HepG2 (cell line): ENCODE data around the gene PRR35. TPM values are rescaled to one million over a fixed set of nuclear protein-coding genes. Genes with fewer than 3 reads are reported as not detected.

Experiments used
- FLYWCH1 ChIP-seq: sonication (generic); formaldehyde crosslinking; IDR thresholded peaks from 2 replicates; pipeline ENCODE4 v1.8.1; 2023; ENCODE audit warnings: mild to moderate bottlenecking, missing genetic modification reagents
- HMG20A ChIP-seq: IDR thresholded peaks from 2 replicates; pipeline ENCODE4 v1.6.1; 2016; ENCODE audit warnings: borderline replicate concordance
- IRX3 ChIP-seq: sonication (generic); formaldehyde crosslinking; IDR thresholded peaks from 2 replicates; pipeline ENCODE4 v1.8.1; 2023; ENCODE audit warnings: mild to moderate bottlenecking, low read depth, missing genetic modification reagents, borderline replicate concordance
- KAT7 ChIP-seq: IDR thresholded peaks from 2 replicates; pipeline ENCODE4 v1.6.1; 2018; ENCODE audit warnings: borderline replicate concordance, missing compliant biosample characterization
- SIX4 ChIP-seq: sonication (generic); formaldehyde crosslinking; IDR thresholded peaks from 2 replicates; pipeline ENCODE4 v1.4.0; 2020; ENCODE audit warnings: missing genetic modification reagents
- SOX6 ChIP-seq, 2 experiments: fragments of 450-650 bp in 1 of 2; sonication (generic) in 1 of 2; formaldehyde crosslinking in 1 of 2; IDR thresholded peaks; 2 replicates each; pipeline versions ENCODE4 v1.4.0 to v1.6.1; 2017 to 2020; ENCODE audit warnings: antibody characterized with exemption in 1 of 2, mild to moderate bottlenecking in 1 of 2, missing genetic modification reagents in 1 of 2
- ZC3H4 ChIP-seq: sonication (generic); formaldehyde crosslinking; IDR thresholded peaks from 2 replicates; pipeline ENCODE4 v1.4.0; 2020; ENCODE audit warnings: missing genetic modification reagents, borderline replicate concordance
- ZFP37 ChIP-seq: sonication (generic); formaldehyde crosslinking; IDR thresholded peaks from 2 replicates; pipeline ENCODE4 v1.4.0; 2020; ENCODE audit warnings: missing genetic modification reagents, borderline replicate concordance
- ZNF350 ChIP-seq: sonication (generic); formaldehyde crosslinking; IDR thresholded peaks from 2 replicates; pipeline ENCODE4 v1.4.0; 2020; ENCODE audit warnings: mild to moderate bottlenecking, low read depth, missing genetic modification reagents, borderline replicate concordance
- ZNF430 ChIP-seq: sonication (generic); formaldehyde crosslinking; IDR thresholded peaks from 2 replicates; pipeline ENCODE4 v1.9.0; 2021; ENCODE audit warnings: mild to moderate bottlenecking, missing genetic modification reagents
- ZNF598 ChIP-seq: sonication (generic); formaldehyde crosslinking; IDR thresholded peaks from 2 replicates; pipeline ENCODE4 v1.5.1; 2020; ENCODE audit warnings: mild to moderate bottlenecking, missing genetic modification reagents, borderline replicate concordance
- ZNF614 ChIP-seq: IDR thresholded peaks from 2 replicates; pipeline ENCODE4 v1.6.1; 2018; ENCODE audit warnings: missing biosample characterization, missing genetic modification reagents, inconsistent platforms, borderline replicate concordance
- ZNF724P ChIP-seq: sonication (generic); formaldehyde crosslinking; IDR thresholded peaks from 2 replicates; pipeline ENCODE4 v1.8.0; 2022; ENCODE audit warnings: missing genetic modification reagents, borderline replicate concordance
- ZNF773 ChIP-seq: sonication (generic); formaldehyde crosslinking; IDR thresholded peaks from 2 replicates; pipeline ENCODE4 v1.4.0; 2020; ENCODE audit warnings: missing genetic modification reagents, borderline replicate concordance
- ZNF839 ChIP-seq: sonication (generic); formaldehyde crosslinking; IDR thresholded peaks from 2 replicates; pipeline ENCODE4 v1.4.0; 2020; ENCODE audit warnings: missing genetic modification reagents, mild to moderate bottlenecking, borderline replicate concordance
- ZSCAN12 ChIP-seq: sonication (generic); formaldehyde crosslinking; IDR thresholded peaks from 2 replicates; pipeline ENCODE4 v1.9.0; 2021; ENCODE audit warnings: mild to moderate bottlenecking, missing genetic modification reagents
- polyA plus RNA-seq, 8 experiments: library from polyadenylated mRNA; depleted of rRNA in 3 of 8; stranded (reverse) in 7 of 8; unstranded in 1 of 8; fragments of >200 nt; fragmentation: Illumina TruSeq in 4 of 8; extraction: Trizol in 4 of 8; gene quantifications; 2 replicates each; pipeline versions ENCODE4 v1.2.1 to v1.2.3, GENCODE V29; 2011 to 2016; ENCODE audit warnings: low read depth in 4 of 8, missing spikeins in 1 of 8, mixed read lengths in 1 of 8; ENCODE audit not compliant: insufficient read depth in 1 of 8
- total RNA-seq, 5 experiments: library from RNA; depleted of rRNA; stranded (reverse); fragments of >200 nt; fragmentation: Illumina TruSeq; extraction: Trizol; gene quantifications; 2 replicates each; pipeline ENCODE4 v1.2.3, GENCODE V29; 2016; ENCODE audit warnings: low read depth in 1 of 5
- TF ChIP-seq, protein P1 (sequence below): sonication (generic); formaldehyde crosslinking; IDR thresholded peaks from 2 replicates; pipeline ENCODE4 v1.4.0; 2020; ENCODE audit warnings: missing genetic modification reagents, mild to moderate bottlenecking, borderline replicate concordance
- TF ChIP-seq, protein P2 (sequence below): sonication (generic); formaldehyde crosslinking; IDR thresholded peaks from 2 replicates; pipeline ENCODE4 v1.4.0; 2020; ENCODE audit warnings: low read depth, mild to moderate bottlenecking, missing genetic modification reagents
- TF ChIP-seq, protein P3 (sequence below): IDR thresholded peaks from 2 replicates; pipeline ENCODE4 v1.6.1; 2016
- TF ChIP-seq, protein P4 (sequence below): sonication (generic); formaldehyde crosslinking; IDR thresholded peaks from 2 replicates; pipeline ENCODE4 v1.5.1; 2020; ENCODE audit warnings: missing genetic modification reagents, mild to moderate bottlenecking, borderline replicate concordance
- TF ChIP-seq, protein P5 (sequence below): IDR thresholded peaks from 2 replicates; pipeline ENCODE4 v1.6.1; 2016

PRR35 gene
- total and polyA plus RNA-seq, 2 of the 13 experiments (the other 11 are each of a cell fraction or from before 2014, with no cell fraction given), result 0.07 to 0.16 TPM

DNA sequence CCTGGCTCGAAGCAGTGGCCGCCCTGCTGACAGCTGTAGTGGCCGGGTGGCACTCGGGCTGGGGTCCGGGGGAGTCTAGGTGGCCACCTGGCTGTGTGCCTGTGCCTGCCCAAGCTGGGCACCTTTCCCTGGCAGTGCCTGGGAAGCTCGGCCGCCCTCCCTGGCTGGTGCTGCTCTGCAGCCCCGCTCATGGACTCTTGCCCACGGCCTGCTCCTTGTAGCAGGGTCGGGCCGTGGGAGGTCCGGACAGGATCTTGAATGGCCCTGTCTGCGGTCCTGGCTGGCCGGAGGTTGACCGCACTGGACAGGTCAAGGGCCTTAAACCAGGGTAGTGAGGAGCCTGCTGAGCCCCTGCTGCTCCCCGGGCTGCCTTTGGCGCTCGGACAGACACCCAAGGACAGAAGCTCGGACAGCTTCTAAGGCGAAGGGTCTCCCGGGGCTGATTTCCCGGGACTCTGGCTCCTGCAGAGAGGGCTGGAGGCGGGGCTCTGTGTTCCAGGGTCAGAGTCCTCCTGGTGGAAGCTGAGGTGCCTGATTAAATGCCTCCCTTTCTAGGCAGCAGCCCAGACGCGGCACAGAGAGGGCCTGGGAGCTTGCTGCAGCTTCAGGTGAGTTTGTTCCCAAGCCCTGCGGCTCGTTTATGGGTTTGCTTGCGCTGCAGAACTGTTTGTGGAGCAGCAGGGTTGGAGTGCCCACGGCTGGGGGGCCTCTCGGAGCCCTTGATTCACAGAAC lies 26.6 kb upstream of the PRR35 start (continued):
- no peak for TF ChIP-seq ZNF724P (CRISPR knock-in tag)
- no peak for TF ChIP-seq ZC3H4 (CRISPR knock-in tag)
- TF ChIP-seq ZSCAN12, result no peak
- TF ChIP-seq ZNF839 (CRISPR knock-in tag), result 0 out of 2 replicates have a peak, but pooled peaks have one; percentile 21
- TF ChIP-seq, protein P1, sequence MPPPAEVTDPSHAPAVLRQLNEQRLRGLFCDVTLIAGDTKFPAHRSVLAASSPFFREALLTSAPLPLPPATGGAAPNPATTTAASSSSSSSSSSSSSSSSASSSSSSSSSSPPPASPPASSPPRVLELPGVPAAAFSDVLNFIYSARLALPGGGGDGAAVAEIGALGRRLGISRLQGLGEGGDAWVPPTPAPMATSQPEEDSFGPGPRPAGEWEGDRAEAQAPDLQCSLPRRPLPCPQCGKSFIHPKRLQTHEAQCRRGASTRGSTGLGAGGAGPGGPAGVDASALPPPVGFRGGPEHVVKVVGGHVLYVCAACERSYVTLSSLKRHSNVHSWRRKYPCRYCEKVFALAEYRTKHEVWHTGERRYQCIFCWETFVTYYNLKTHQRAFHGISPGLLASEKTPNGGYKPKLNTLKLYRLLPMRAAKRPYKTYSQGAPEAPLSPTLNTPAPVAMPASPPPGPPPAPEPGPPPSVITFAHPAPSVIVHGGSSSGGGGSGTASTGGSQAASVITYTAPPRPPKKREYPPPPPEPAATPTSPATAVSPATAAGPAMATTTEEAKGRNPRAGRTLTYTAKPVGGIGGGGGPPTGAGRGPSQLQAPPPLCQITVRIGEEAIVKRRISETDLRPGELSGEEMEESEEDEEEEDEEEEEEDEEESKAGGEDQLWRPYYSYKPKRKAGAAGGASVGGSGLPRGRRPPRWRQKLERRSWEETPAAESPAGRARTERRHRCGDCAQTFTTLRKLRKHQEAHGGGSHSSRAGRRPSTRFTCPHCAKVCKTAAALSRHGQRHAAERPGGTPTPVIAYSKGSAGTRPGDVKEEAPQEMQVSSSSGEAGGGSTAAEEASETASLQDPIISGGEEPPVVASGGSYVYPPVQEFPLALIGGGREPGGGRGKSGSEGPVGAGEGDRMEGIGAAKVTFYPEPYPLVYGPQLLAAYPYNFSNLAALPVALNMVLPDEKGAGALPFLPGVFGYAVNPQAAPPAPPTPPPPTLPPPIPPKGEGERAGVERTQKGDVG (CRISPR knock-in tag), result no peak
- 0 out of 2 replicates have a peak, but pooled peaks have one; percentile 64 for TF ChIP-seq ZNF598 (CRISPR knock-in tag)
- TF ChIP-seq, protein P2, sequence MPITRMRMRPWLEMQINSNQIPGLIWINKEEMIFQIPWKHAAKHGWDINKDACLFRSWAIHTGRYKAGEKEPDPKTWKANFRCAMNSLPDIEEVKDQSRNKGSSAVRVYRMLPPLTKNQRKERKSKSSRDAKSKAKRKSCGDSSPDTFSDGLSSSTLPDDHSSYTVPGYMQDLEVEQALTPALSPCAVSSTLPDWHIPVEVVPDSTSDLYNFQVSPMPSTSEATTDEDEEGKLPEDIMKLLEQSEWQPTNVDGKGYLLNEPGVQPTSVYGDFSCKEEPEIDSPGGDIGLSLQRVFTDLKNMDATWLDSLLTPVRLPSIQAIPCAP (CRISPR knock-in tag), result no peak
- TF ChIP-seq ZNF614, result no peak
- TF ChIP-seq IRX3 (CRISPR knock-in tag), result no peak
- TF ChIP-seq, protein P3, sequence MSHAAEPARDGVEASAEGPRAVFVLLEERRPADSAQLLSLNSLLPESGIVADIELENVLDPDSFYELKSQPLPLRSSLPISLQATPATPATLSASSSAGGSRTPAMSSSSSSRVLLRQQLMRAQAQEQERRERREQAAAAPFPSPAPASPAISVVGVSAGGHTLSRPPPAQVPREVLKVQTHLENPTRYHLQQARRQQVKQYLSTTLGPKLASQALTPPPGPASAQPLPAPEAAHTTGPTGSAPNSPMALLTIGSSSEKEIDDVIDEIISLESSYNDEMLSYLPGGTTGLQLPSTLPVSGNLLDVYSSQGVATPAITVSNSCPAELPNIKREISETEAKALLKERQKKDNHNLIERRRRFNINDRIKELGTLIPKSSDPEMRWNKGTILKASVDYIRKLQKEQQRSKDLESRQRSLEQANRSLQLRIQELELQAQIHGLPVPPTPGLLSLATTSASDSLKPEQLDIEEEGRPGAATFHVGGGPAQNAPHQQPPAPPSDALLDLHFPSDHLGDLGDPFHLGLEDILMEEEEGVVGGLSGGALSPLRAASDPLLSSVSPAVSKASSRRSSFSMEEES (CRISPR knock-in tag), result no peak
- no peak for TF ChIP-seq SOX6 (IDR thresholded peaks at IDR 0.05)
- no peak for TF ChIP-seq SOX6 (CRISPR knock-in tag; IDR thresholded peaks at IDR 0.05)
- TF ChIP-seq, protein P4, sequence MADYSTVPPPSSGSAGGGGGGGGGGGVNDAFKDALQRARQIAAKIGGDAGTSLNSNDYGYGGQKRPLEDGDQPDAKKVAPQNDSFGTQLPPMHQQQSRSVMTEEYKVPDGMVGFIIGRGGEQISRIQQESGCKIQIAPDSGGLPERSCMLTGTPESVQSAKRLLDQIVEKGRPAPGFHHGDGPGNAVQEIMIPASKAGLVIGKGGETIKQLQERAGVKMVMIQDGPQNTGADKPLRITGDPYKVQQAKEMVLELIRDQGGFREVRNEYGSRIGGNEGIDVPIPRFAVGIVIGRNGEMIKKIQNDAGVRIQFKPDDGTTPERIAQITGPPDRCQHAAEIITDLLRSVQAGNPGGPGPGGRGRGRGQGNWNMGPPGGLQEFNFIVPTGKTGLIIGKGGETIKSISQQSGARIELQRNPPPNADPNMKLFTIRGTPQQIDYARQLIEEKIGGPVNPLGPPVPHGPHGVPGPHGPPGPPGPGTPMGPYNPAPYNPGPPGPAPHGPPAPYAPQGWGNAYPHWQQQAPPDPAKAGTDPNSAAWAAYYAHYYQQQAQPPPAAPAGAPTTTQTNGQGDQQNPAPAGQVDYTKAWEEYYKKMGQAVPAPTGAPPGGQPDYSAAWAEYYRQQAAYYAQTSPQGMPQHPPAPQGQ (CRISPR knock-in tag), result peak; percentile 12; the same call in 1 of the 2 replicates
- TF ChIP-seq FLYWCH1 (CRISPR knock-in tag), result no peak
- TF ChIP-seq HMG20A (CRISPR knock-in tag), result no peak
- peak; percentile 59; the same call in 1 of the 2 replicates for TF ChIP-seq ZNF773 (CRISPR knock-in tag)
- TF ChIP-seq ZNF430 (CRISPR knock-in tag), result no peak; the same call in 1 of the 2 replicates
- TF ChIP-seq, protein P5, sequence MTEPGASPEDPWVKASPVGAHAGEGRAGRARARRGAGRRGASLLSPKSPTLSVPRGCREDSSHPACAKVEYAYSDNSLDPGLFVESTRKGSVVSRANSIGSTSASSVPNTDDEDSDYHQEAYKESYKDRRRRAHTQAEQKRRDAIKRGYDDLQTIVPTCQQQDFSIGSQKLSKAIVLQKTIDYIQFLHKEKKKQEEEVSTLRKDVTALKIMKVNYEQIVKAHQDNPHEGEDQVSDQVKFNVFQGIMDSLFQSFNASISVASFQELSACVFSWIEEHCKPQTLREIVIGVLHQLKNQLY (CRISPR knock-in tag), result no peak
- TF ChIP-seq ZNF350 (CRISPR knock-in tag), result peak; percentile 61; the same call in 1 of the 2 replicates
- no peak for TF ChIP-seq KAT7
- TF ChIP-seq ZFP37 (CRISPR knock-in tag), result 0 out of 2 replicates have a peak, but pooled peaks have one; percentile 30
- no peak for TF ChIP-seq SIX4 (CRISPR knock-in tag)
